ENCODE results near the gene ELOVL4. TPM values are rescaled to one million over a fixed set of nuclear protein-coding genes. Genes with fewer than 3 reads are reported as not detected.

Gene ELOVL4
- total RNA-seq, 1 experiment from 2014 or later: 8.5 TPM

DNA sequence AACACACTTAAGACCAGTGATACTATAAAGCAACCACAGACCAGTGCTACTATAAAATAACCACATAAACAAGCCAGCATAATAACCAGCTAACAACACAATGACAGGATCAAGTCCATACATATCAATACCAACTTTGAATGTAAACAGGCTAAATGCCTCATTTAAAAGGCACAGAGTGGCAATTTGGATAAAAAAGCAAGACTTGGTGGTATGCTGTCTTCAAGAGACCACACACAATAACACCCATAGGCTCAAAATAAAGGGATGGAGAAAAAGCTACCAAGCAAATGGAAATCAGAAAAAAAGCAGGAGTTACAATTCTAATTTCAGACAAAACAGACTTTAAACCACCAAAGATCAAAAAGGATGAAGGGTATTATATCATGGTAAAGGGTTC lies 19.8 kb upstream of the ELOVL4 start:
- TF ChIP-seq, protein P1, sequence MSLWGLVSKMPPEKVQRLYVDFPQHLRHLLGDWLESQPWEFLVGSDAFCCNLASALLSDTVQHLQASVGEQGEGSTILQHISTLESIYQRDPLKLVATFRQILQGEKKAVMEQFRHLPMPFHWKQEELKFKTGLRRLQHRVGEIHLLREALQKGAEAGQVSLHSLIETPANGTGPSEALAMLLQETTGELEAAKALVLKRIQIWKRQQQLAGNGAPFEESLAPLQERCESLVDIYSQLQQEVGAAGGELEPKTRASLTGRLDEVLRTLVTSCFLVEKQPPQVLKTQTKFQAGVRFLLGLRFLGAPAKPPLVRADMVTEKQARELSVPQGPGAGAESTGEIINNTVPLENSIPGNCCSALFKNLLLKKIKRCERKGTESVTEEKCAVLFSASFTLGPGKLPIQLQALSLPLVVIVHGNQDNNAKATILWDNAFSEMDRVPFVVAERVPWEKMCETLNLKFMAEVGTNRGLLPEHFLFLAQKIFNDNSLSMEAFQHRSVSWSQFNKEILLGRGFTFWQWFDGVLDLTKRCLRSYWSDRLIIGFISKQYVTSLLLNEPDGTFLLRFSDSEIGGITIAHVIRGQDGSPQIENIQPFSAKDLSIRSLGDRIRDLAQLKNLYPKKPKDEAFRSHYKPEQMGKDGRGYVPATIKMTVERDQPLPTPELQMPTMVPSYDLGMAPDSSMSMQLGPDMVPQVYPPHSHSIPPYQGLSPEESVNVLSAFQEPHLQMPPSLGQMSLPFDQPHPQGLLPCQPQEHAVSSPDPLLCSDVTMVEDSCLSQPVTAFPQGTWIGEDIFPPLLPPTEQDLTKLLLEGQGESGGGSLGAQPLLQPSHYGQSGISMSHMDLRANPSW (CRISPR knock-in tag; conservative IDR thresholded peaks at IDR 0.05; ENCODE audit: low read depth): no peak
- TF ChIP-seq, protein P2, sequence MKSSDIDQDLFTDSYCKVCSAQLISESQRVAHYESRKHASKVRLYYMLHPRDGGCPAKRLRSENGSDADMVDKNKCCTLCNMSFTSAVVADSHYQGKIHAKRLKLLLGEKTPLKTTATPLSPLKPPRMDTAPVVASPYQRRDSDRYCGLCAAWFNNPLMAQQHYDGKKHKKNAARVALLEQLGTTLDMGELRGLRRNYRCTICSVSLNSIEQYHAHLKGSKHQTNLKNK (CRISPR knock-in tag; IDR thresholded peaks at IDR 0.05): no peak
- TF ChIP-seq ZNF512 (CRISPR knock-in tag; IDR thresholded peaks at IDR 0.05; ENCODE audit: borderline replicate concordance): no peak
- no peak for TF ChIP-seq ETV6 (CRISPR knock-in tag; IDR thresholded peaks at IDR 0.05)
- TF ChIP-seq FOXJ3 (CRISPR knock-in tag; IDR thresholded peaks at IDR 0.05; ENCODE audit: borderline replicate concordance): no peak
- TF ChIP-seq FOXK1 (CRISPR knock-in tag; IDR thresholded peaks at IDR 0.05): no peak
- no peak for TF ChIP-seq ZNF396 (CRISPR knock-in tag; IDR thresholded peaks at IDR 0.05; ENCODE audit: borderline replicate concordance)
- no peak for TF ChIP-seq ZNF423 (CRISPR knock-in tag; IDR thresholded peaks at IDR 0.05)
- TF ChIP-seq ZNF532 (CRISPR knock-in tag; IDR thresholded peaks at IDR 0.05; ENCODE audit: borderline replicate concordance): no peak
- no peak for TF ChIP-seq RORB (CRISPR knock-in tag; IDR thresholded peaks at IDR 0.05)
- TF ChIP-seq, protein P3, sequence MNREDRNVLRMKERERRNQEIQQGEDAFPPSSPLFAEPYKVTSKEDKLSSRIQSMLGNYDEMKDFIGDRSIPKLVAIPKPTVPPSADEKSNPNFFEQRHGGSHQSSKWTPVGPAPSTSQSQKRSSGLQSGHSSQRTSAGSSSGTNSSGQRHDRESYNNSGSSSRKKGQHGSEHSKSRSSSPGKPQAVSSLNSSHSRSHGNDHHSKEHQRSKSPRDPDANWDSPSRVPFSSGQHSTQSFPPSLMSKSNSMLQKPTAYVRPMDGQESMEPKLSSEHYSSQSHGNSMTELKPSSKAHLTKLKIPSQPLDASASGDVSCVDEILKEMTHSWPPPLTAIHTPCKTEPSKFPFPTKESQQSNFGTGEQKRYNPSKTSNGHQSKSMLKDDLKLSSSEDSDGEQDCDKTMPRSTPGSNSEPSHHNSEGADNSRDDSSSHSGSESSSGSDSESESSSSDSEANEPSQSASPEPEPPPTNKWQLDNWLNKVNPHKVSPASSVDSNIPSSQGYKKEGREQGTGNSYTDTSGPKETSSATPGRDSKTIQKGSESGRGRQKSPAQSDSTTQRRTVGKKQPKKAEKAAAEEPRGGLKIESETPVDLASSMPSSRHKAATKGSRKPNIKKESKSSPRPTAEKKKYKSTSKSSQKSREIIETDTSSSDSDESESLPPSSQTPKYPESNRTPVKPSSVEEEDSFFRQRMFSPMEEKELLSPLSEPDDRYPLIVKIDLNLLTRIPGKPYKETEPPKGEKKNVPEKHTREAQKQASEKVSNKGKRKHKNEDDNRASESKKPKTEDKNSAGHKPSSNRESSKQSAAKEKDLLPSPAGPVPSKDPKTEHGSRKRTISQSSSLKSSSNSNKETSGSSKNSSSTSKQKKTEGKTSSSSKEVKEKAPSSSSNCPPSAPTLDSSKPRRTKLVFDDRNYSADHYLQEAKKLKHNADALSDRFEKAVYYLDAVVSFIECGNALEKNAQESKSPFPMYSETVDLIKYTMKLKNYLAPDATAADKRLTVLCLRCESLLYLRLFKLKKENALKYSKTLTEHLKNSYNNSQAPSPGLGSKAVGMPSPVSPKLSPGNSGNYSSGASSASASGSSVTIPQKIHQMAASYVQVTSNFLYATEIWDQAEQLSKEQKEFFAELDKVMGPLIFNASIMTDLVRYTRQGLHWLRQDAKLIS (CRISPR knock-in tag; IDR thresholded peaks at IDR 0.05; ENCODE audit: borderline replicate concordance): no peak
- CTCF ChIA-PET: no interaction called here
- no peak for ATAC-seq

DNA sequence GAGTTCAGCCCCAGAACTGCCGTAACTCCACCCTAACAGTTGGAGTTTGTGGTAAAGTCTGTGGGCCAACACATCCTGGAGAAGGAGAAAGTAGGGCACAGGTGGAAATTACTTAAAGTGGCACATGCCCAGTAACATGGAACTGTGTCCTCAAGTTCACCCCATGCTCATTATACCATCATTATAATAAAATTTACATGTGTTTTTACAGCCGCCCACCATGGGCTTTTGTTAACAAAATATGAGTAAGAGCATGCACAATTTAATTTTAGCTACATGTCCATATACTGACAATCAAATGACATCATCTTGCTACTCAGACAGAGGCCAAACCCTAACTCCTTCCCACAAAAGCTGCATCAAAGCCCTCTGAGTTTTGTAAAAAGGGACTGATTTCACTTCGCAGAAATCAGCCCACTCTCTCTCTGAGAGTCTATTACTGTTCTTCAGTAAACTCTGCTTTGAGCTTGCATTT lies 17.3 kb upstream of the ELOVL4 start:
- Mint-ChIP-seq H3K4me1 (no peaks in the 10 kb centered on the region), H3K4me3 (no peak overlapping the region), H3K9me3 (peaks cover 50% of the 10 kb centered on the region), H3K27ac (no peak overlapping the region), H3K27me3 (ENCODE audit: low read depth) (no peaks in the 10 kb centered on the region), H3K36me3 (peaks cover 34% of the 10 kb centered on the region)
- ATAC-seq (no peak), DNase-seq (ENCODE audit: low spot score) (no peak)
- POLR2A ChIA-PET: no interaction called here
- CTCF ChIA-PET: interaction anchor here (1.9 kb wide), 1 partner anchor 15 kb away, joined by 14 read pairs; no protein-coding TSS in a partner anchor
- TF ChIP-seq, protein P4, sequence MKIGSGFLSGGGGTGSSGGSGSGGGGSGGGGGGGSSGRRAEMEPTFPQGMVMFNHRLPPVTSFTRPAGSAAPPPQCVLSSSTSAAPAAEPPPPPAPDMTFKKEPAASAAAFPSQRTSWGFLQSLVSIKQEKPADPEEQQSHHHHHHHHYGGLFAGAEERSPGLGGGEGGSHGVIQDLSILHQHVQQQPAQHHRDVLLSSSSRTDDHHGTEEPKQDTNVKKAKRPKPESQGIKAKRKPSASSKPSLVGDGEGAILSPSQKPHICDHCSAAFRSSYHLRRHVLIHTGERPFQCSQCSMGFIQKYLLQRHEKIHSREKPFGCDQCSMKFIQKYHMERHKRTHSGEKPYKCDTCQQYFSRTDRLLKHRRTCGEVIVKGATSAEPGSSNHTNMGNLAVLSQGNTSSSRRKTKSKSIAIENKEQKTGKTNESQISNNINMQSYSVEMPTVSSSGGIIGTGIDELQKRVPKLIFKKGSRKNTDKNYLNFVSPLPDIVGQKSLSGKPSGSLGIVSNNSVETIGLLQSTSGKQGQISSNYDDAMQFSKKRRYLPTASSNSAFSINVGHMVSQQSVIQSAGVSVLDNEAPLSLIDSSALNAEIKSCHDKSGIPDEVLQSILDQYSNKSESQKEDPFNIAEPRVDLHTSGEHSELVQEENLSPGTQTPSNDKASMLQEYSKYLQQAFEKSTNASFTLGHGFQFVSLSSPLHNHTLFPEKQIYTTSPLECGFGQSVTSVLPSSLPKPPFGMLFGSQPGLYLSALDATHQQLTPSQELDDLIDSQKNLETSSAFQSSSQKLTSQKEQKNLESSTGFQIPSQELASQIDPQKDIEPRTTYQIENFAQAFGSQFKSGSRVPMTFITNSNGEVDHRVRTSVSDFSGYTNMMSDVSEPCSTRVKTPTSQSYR (CRISPR knock-in tag; IDR thresholded peaks at IDR 0.05): no peak
- TF ChIP-seq GTF2I (CRISPR knock-in tag; conservative IDR thresholded peaks at IDR 0.05) (no peak), MLX (CRISPR knock-in tag; IDR thresholded peaks at IDR 0.05) (no peak), ZSCAN18 (CRISPR knock-in tag; IDR thresholded peaks at IDR 0.05) (no peak), CBFB (CRISPR knock-in tag; IDR thresholded peaks at IDR 0.05; ENCODE audit: low read depth) (no peak)

More for the DNA sequence above, 19.8 kb upstream of the ELOVL4 start:
- Mint-ChIP-seq H3K4me1 (no peaks in the 10 kb centered on the region), H3K27me3 (ENCODE audit: low read depth) (no peaks in the 10 kb centered on the region), H3K9me3 (peaks cover 57% of the 10 kb centered on the region), H3K4me3 (no peak overlapping the region), H3K27ac (no peak overlapping the region), H3K36me3 (peaks cover 37% of the 10 kb centered on the region)
- no peak for DNase-seq (ENCODE audit: low spot score)
- POLR2A ChIA-PET: no interaction called here

Measured in WTC11 (cell line).